Esophagus squamous epithelium (tissue), 4 donors: ENCODE data around the gene ZNF277.

ENCODE experiments used
- POLR2A ChIP-seq, 4 donors: fragments of 450-650 bp; IDR thresholded peaks; one replicate each; pipeline ENCODE4 v1.6.1; 2017; ENCODE audit warnings: antibody characterized with exemption in 4 of 4, mild to moderate bottlenecking in 4 of 4, moderate library complexity in 3 of 4
- TF ChIP-seq, protein P1 (sequence below), 6 experiments: fragments of 450-650 bp in 4 of 6; fragments of 200-600 bp in 2 of 6; sonication (generic) in 2 of 6; IDR thresholded peaks; one replicate each; pipeline ENCODE4 v1.5.1; 2016 to 2019; ENCODE audit warnings: antibody characterized with exemption in 6 of 6, mild to moderate bottlenecking in 4 of 6, moderate library complexity in 4 of 6

DNA sequence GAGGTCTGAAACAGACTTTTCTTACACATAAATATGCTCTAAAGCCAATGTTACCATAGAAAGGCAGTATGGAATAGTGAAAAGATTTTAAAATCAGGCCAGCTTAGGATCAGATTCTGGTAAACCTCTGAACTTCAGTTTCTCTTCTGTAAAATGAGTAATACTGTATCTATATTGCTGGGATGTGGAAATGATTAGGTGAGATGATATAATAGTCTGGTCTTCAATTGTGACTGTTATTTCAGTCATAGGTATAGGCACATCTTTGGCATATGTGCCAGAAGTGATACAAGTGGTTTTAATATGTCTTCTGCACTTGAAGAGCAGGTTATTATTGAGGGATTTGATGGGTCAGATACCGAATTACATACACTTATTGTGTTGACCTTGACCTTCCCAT is 7.2 kb downstream of the ZNF277 start:
- TF ChIP-seq, protein P1, sequence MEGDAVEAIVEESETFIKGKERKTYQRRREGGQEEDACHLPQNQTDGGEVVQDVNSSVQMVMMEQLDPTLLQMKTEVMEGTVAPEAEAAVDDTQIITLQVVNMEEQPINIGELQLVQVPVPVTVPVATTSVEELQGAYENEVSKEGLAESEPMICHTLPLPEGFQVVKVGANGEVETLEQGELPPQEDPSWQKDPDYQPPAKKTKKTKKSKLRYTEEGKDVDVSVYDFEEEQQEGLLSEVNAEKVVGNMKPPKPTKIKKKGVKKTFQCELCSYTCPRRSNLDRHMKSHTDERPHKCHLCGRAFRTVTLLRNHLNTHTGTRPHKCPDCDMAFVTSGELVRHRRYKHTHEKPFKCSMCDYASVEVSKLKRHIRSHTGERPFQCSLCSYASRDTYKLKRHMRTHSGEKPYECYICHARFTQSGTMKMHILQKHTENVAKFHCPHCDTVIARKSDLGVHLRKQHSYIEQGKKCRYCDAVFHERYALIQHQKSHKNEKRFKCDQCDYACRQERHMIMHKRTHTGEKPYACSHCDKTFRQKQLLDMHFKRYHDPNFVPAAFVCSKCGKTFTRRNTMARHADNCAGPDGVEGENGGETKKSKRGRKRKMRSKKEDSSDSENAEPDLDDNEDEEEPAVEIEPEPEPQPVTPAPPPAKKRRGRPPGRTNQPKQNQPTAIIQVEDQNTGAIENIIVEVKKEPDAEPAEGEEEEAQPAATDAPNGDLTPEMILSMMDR (IDR thresholded peaks at IDR 0.05): no peak
- TF ChIP-seq POLR2A (IDR thresholded peaks at IDR 0.05): no peak
